Activated CD4-positive, alpha-beta T cell treated with anti-CD3 and anti-CD28 coated beads, Interleukin-2, amount 10 ng/mL, durations not matched to agents 7 days and 5 days (primary cell): ENCODE measurements around the gene MAGEB10. TPM values are rescaled to one million over a fixed set of nuclear protein-coding genes. Genes with fewer than 3 reads are reported as not detected.

ENCODE experiments used
- CTCF ChIA-PET: fragments of 350-600 bp; sonication (Branson Sonifier 250); formaldehyde crosslinking; loops from one replicate; lab custom pipeline; 2021; ENCODE audit warnings: antibody characterized with exemption; lab: Charles Lee
- POLR2A ChIA-PET: fragments of 350-600 bp; sonication (Branson Sonifier 250); formaldehyde crosslinking; loops from one replicate; lab custom pipeline; 2021; ENCODE audit warnings: antibody characterized with exemption; lab: Charles Lee
- DNase-seq: peaks from one replicate; pipeline ENCODE4 v3.0.0-alpha.2; 2020
- H3K27ac Mint-ChIP-seq: one replicate; pipeline ENCODE4 v1.8.0; 2021; ENCODE audit warnings: mild to moderate bottlenecking, moderate library complexity, mixed read lengths
- H3K27me3 Mint-ChIP-seq: one replicate; pipeline ENCODE4 v1.8.0; 2021; ENCODE audit warnings: mixed read lengths
- H3K36me3 Mint-ChIP-seq: one replicate; pipeline ENCODE4 v1.8.0; 2021; ENCODE audit warnings: low read depth, mixed read lengths
- H3K4me1 Mint-ChIP-seq: one replicate; pipeline ENCODE4 v1.8.0; 2021; ENCODE audit warnings: mixed read lengths
- H3K4me3 Mint-ChIP-seq: one replicate; pipeline ENCODE4 v1.8.0; 2021; ENCODE audit warnings: mild to moderate bottlenecking, moderate library complexity, mixed read lengths
- H3K9me3 Mint-ChIP-seq: one replicate; pipeline ENCODE4 v1.8.0; 2021; ENCODE audit warnings: mixed read lengths
- total RNA-seq, 2 experiments: library from RNA; stranded (reverse); gene quantifications; one replicate each; pipeline ENCODE4 v1.2.3, GENCODE V29; 2021

MAGEB10 gene
- total RNA-seq, 2 experiments from 2014 or later = not detected

DNA sequence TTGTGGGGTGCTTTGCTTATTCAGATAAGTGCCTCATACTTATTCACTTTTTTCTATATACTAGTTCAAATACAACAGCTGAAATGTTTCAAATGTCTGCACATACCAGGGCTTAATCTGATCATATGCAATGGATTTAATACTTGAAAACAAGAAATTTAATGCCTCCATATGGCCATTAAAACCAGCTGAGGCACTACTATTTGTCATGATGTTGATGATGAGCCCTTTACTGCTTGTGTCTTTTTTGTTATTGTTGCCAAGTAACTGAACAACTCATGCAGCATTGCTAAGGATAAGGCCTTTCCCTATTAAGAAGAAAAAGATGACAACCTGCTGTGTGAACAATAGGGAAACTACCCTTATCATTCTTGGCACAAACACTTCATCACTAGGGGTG is 52.5 kb downstream of the MAGEB10 start:
- H3K27ac Mint-ChIP-seq = no peak overlapping the region
- no peak for DNase-seq
- H3K4me1 Mint-ChIP-seq = no peaks in the 10 kb centered on the region
- no peaks in the 10 kb centered on the region for H3K27me3 Mint-ChIP-seq
- CTCF ChIA-PET = no interaction called here
- POLR2A ChIA-PET = no interaction called here
- no peak overlapping the region for H3K4me3 Mint-ChIP-seq
- peaks cover 6% of the 10 kb centered on the region for H3K9me3 Mint-ChIP-seq
- no peaks in the 10 kb centered on the region for H3K36me3 Mint-ChIP-seq

DNA sequence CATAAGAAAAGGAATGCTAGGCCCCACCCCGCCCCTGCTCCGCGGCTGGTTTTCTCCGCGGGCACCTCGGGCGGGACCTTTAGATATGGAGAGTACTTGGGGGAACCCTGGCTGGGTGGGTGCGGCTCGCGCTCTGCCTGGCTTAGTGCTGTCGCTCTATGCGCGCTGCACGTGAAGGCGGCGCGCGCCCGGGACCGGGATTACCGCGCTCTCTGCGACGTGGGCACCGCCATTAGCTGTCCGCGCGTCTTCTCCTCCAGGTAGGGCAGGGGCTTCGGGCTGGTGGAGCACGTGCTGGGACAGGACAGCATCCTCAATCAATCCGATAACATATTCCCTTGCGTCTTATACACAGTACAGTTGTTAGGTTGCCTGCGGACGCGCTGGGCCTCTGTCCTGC is 56.0 kb downstream of the MAGEB10 start:
- no peaks in the 10 kb centered on the region for H3K36me3 Mint-ChIP-seq
- POLR2A ChIA-PET = no interaction called here

More for the DNA sequence above, 56.0 kb downstream of the MAGEB10 start:
- no peak overlapping the region for H3K27ac Mint-ChIP-seq
- no peak for DNase-seq
- H3K4me3 Mint-ChIP-seq = no peak overlapping the region
- H3K4me1 Mint-ChIP-seq = no peaks in the 10 kb centered on the region
- no peaks in the 10 kb centered on the region for H3K27me3 Mint-ChIP-seq
- CTCF ChIA-PET = no interaction called here
- H3K9me3 Mint-ChIP-seq = peaks cover 3% of the 10 kb centered on the region

Other genes with a start within 250 kb of the MAGEB10 start
- not detected for gene DCAF8L2, start 217.6 kb upstream of the MAGEB10 start, total RNA-seq
- gene DCAF8L1, start 173.5 kb downstream of the MAGEB10 start, total RNA-seq = not detected